ENCODE data around the gene NMNAT2. TPM values are rescaled to one million over a fixed set of nuclear protein-coding genes. Genes with fewer than 3 reads are reported as not detected.

NMNAT2 gene
- polyA plus RNA-seq, 3 donors, result 0.22 to 0.43 TPM; not detected in 1

DNA sequence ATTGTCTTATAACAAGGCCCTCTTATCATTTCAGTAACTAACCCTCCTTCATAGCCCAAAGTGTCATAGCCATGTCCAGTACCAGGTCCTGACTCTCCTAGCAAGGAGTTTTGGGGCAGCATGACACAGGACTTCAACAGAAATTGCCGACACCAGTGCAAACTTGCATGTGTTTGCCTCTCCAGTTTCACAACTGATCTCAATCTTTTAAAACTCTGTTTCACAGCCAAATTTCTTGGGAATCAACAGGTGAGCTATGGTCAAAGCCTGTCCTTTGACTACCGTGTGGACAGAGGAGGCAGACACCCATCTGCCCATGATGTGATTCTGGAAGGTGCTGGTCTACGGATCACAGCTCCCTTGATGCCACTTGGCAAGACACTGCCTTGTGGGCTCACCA, 195.3 kb downstream of the NMNAT2 start:
- no peaks in the 10 kb centered on the region for H3K79me2 ChIP-seq (ENCODE audit: insufficient read depth, low read length)
- no peak overlapping the region for H3K27ac ChIP-seq (ENCODE audit: low read depth in 1 of 2, low read length in 2 of 2)
- Mint-ChIP-seq H3K27me3 (ENCODE audit: low read depth in 3 of 3) (peaks cover 1 to 4% (median 4%) of the 10 kb centered on the region in 3 donors), H3K4me1 (peaks cover 5% of the 10 kb centered on the region), H3K4me3 (no peak overlapping the region), H3K27ac (no peak overlapping the region), H3K9me3 (no peaks in the 10 kb centered on the region), H3K36me3 (no peaks in the 10 kb centered on the region)
- intact Hi-C loops (cut with micrococcal nuclease), result no loop called here
- H3K4me3 ChIP-seq (replicated peaks in 1 of 3; ENCODE audit: low read depth in 2 of 3, low read length in 3 of 3), result no peak overlapping the region
- no peak overlapping the region for H2AFZ ChIP-seq (ENCODE audit: insufficient read depth, low read depth, low read length, poor library complexity, severe bottlenecking)
- no peak overlapping the region for H3K4me2 ChIP-seq (replicated peaks; ENCODE audit: extremely low read depth, low read length, poor library complexity, severe bottlenecking)
- TF ChIP-seq, protein P1, sequence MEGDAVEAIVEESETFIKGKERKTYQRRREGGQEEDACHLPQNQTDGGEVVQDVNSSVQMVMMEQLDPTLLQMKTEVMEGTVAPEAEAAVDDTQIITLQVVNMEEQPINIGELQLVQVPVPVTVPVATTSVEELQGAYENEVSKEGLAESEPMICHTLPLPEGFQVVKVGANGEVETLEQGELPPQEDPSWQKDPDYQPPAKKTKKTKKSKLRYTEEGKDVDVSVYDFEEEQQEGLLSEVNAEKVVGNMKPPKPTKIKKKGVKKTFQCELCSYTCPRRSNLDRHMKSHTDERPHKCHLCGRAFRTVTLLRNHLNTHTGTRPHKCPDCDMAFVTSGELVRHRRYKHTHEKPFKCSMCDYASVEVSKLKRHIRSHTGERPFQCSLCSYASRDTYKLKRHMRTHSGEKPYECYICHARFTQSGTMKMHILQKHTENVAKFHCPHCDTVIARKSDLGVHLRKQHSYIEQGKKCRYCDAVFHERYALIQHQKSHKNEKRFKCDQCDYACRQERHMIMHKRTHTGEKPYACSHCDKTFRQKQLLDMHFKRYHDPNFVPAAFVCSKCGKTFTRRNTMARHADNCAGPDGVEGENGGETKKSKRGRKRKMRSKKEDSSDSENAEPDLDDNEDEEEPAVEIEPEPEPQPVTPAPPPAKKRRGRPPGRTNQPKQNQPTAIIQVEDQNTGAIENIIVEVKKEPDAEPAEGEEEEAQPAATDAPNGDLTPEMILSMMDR (IDR thresholded peaks at IDR 0.05), result no peak
- no peaks in the 10 kb centered on the region for H3K9me3 ChIP-seq (replicated peaks in 1 of 2; ENCODE audit: control insufficient read depth in 1 of 2, insufficient read depth in 1 of 2, low read length in 2 of 2)
- no peak for DNase-seq
- no peaks in the 10 kb centered on the region for H3K36me3 ChIP-seq (replicated peaks in 1 of 2; ENCODE audit: control insufficient read depth in 1 of 2, insufficient read depth in 2 of 2, low read length in 2 of 2)
- no peak overlapping the region for H3K9ac ChIP-seq (ENCODE audit: insufficient read depth, low read length, poor library complexity, severe bottlenecking)
- WGBS (ENCODE audit: insufficient coverage), result 100% methylated on average over 1 of the region's 3 CpGs
- no peaks in the 10 kb centered on the region for H3K4me1 ChIP-seq (ENCODE audit: control insufficient read depth in 1 of 2, insufficient read depth in 2 of 2, low read length in 2 of 2)
- H3K27me3 ChIP-seq (ENCODE audit: control insufficient read depth in 2 of 2, insufficient read depth in 2 of 2, low read length in 2 of 2), result no peaks in the 10 kb centered on the region
- no peaks in the 10 kb centered on the region for H4K20me1 ChIP-seq (ENCODE audit: insufficient read depth, low read length)

DNA sequence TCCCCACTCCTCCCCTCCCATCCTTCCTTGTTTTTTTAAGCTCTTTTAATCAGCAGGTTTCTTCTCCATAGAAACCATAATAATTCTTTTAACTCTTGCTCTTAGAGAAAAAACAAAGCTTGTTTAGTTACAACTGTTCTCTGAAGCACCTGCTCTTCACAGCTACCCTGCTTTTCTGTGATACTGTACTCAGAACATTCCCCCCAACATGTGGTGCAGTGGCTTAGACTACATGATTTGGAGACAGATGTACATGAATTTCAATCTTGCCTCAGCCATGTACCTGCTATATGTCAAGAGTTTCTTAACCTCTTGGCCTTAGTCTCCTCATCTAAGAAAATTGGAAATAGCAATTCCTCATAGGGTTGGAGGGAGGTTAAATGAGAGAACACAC, 198.6 kb downstream of the NMNAT2 start:
- no peak for DNase-seq
- H3K4me2 ChIP-seq (replicated peaks; ENCODE audit: extremely low read depth, low read length, poor library complexity, severe bottlenecking), result no peak overlapping the region
- no peaks in the 10 kb centered on the region for H3K27me3 ChIP-seq (ENCODE audit: control insufficient read depth in 2 of 2, insufficient read depth in 2 of 2, low read length in 2 of 2)
- no peaks in the 10 kb centered on the region for H4K20me1 ChIP-seq (ENCODE audit: insufficient read depth, low read length)
- no peak overlapping the region for H3K9ac ChIP-seq (ENCODE audit: insufficient read depth, low read length, poor library complexity, severe bottlenecking)
- H2AFZ ChIP-seq (ENCODE audit: insufficient read depth, low read depth, low read length, poor library complexity, severe bottlenecking), result no peak overlapping the region
- no peaks in the 10 kb centered on the region for H3K4me1 ChIP-seq (ENCODE audit: control insufficient read depth in 1 of 2, insufficient read depth in 2 of 2, low read length in 2 of 2)
- no peaks in the 10 kb centered on the region for H3K36me3 ChIP-seq (replicated peaks in 1 of 2; ENCODE audit: control insufficient read depth in 1 of 2, insufficient read depth in 2 of 2, low read length in 2 of 2)
- H3K9me3 ChIP-seq (replicated peaks in 1 of 2; ENCODE audit: control insufficient read depth in 1 of 2, insufficient read depth in 1 of 2, low read length in 2 of 2), result no peaks in the 10 kb centered on the region
- Mint-ChIP-seq H3K4me1 (peaks cover 5% of the 10 kb centered on the region), H3K36me3 (no peaks in the 10 kb centered on the region), H3K4me3 (no peak overlapping the region), H3K27me3 (ENCODE audit: low read depth in 3 of 3) (peaks cover 2 to 8% (median 4%) of the 10 kb centered on the region in 3 donors), H3K27ac (no peak overlapping the region), H3K9me3 (no peaks in the 10 kb centered on the region)
- H3K79me2 ChIP-seq (ENCODE audit: insufficient read depth, low read length), result no peaks in the 10 kb centered on the region
- no peak overlapping the region for H3K4me3 ChIP-seq (replicated peaks in 1 of 3; ENCODE audit: low read depth in 2 of 3, low read length in 3 of 3)
- intact Hi-C loops (cut with micrococcal nuclease), result no loop called here
- TF ChIP-seq, protein P1 (IDR thresholded peaks at IDR 0.05), result no peak
- no peak overlapping the region for H3K27ac ChIP-seq (ENCODE audit: low read depth in 1 of 2, low read length in 2 of 2)

All from CD14-positive monocyte (primary cell).